GM12891 (cell line): ENCODE measurements around the gene CD164L2.

Experiments used
- PAX5 ChIP-seq: IDR thresholded peaks from 2 replicates; pipeline ENCODE4 v1.6.1; 2011; ENCODE audit warnings: low read length, moderate library complexity, mild to moderate bottlenecking; ENCODE audit not compliant: insufficient read depth, severe bottlenecking
- POLR2A ChIP-seq: IDR thresholded peaks from 2 replicates; pipeline ENCODE4 v1.6.1; 2011; ENCODE audit warnings: low read depth, low read length, control low read depth
- POLR2AphosphoS5 ChIP-seq: IDR thresholded peaks from 2 replicates; pipeline ENCODE4 v1.6.1; 2011; ENCODE audit warnings: low read depth, low read length, control low read depth
- POU2F2 ChIP-seq: IDR thresholded peaks from 2 replicates; pipeline ENCODE4 v1.6.1; 2011; ENCODE audit warnings: low read depth, mild to moderate bottlenecking, control low read depth, low read length, moderate library complexity
- SPI1 ChIP-seq: IDR thresholded peaks from 2 replicates; pipeline ENCODE4 v1.6.1; 2011; ENCODE audit warnings: low read depth, low read length, control low read depth
- TAF1 ChIP-seq: IDR thresholded peaks from 2 replicates; pipeline ENCODE4 v1.6.1; 2011; ENCODE audit warnings: low read depth, low read length, control low read depth

DNA sequence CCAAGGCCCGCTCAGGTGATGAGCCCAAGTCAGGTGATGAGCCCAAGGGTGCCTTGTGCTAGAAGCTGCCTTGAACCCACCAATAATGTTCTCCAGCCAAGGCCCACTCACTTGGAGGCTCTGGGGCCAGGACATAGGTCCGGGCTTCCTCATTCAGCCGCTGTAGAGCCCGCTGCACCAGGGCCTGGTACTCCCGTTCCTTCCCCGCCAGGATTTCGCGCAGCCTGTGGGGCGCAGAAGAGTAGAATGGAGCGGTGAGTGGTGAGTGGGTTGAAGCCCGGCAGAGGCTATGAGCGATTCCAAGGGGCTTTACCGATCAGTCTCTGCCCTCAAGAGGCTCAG, 26.9 kb downstream of the CD164L2 start:
- TF ChIP-seq POLR2AphosphoS5 (no peak), POLR2A (no peak), TAF1 (no peak), POU2F2 (no peak), SPI1 (no peak), PAX5 (no peak)
